M059J (cell line): ENCODE data around the gene BARX1. TPM values are rescaled to one million over a fixed set of nuclear protein-coding genes. Genes with fewer than 3 reads are reported as not detected.
"Not testable (repeated sequence)": the region's sequence is repeated elsewhere in the genome, so short reads cannot be mapped to it uniquely, and the experiment has no call there.

Source experiments
- DNase-seq: peaks from one replicate; pipeline ENCODE4 v3.0.0-alpha.2; 2012; ENCODE audit warnings: low read depth
- total RNA-seq: library from RNA; depleted of rRNA; stranded (reverse); fragments of >200 nt; shearing (Covaris generic); gene quantifications from 2 replicates; pipeline ENCODE4 v1.2.3, GENCODE V29; 2014

The BARX1 gene
- total RNA-seq, 1 experiment from 2014 or later = 0.69 TPM

DNA sequence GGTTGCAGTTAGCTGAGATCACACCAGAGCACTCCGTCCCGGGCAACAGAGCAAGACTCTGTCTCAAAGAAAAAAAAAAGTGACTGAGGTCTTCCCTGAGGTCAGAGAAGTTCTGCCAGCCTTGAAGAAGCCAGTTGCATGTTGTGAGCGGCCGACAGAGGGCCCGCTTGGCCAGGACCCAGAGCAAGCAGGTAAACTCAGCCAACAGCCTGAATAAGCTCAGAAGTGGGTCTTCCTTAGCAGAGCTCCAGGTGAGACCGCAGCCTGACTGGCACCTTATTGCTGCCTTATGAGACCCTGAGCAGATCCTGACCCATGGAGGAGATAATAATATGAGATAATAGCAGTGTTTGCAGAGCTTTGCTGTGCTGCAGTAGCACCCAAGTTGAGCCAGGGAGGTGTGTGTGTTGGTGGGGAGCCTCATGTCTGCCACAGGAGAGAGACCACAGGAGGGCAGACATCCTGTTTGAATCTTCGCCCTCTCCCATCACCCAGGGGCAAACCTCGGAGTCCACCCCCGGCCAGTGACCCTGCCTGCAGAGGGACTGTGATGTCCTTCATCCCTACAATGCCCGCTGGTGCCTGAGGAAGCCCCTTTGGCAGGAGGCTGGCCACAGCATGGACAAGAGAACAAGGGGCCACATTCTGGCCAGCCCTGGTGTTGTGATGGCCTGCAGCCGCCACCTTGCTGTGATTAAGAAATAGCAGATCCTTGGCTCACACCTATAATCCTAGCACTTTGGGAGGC is 10.8 kb upstream of the BARX1 start:
- no peak for DNase-seq

DNA sequence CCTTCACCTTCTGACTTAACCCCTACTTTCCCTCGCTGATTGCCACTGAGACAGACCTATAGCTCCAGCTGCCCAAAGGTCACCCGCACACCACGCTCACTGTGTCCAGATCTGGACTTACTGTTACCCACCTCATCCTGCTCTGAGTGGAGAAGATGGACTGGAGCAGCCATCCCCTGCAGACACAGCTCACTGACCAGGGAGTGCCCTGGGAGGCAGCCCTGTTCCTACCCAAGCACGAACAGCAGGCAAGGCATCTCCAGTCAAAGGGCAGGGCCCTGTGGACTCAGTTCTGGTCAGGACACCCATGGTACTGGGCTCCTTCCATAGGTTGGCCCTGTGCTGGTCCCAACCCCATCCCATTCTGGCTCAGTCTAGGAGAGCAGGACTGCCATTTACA is 9.5 kb upstream of the BARX1 start:
- DNase-seq = no peak

DNA sequence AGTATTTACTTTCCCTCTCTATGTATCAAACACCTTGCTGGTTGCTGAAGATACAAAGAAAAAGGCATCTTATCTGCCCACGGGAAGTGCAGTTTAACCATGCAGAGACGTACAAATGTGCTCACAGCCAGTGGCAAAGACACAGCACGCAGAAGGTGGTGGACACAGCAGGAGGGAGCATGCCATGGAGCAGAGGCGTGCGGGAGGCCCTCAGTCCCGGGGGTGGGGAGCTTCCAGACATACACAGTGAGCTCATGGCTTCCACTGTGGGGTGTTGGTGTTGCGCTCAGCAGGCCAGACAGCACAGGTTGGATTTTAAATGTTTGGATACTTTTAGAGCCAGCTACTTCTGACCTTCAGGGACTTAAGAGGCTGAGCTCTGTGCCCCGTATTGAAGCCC is 8.8 kb upstream of the BARX1 start:
- DNase-seq = no peak

DNA sequence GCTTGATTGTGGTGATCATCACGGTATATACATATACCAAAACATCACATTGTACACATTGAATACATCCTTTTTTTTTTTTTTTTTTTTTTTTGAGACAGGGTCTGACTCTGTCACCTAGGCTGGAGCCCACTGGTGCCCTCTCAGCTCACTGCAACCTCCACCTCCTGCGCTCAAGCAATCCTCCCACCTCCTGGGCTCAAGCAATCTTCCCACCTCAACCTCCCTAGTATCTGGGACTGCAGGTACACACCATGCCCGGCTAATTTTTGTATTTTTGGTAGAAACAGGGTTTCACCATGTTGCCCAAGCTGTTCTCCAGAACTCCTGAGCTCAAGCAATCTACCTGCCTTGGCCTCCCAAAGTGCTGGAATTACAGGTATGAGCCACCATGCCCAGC is 8.3 kb upstream of the BARX1 start:
- not testable (repeated sequence) for DNase-seq

DNA sequence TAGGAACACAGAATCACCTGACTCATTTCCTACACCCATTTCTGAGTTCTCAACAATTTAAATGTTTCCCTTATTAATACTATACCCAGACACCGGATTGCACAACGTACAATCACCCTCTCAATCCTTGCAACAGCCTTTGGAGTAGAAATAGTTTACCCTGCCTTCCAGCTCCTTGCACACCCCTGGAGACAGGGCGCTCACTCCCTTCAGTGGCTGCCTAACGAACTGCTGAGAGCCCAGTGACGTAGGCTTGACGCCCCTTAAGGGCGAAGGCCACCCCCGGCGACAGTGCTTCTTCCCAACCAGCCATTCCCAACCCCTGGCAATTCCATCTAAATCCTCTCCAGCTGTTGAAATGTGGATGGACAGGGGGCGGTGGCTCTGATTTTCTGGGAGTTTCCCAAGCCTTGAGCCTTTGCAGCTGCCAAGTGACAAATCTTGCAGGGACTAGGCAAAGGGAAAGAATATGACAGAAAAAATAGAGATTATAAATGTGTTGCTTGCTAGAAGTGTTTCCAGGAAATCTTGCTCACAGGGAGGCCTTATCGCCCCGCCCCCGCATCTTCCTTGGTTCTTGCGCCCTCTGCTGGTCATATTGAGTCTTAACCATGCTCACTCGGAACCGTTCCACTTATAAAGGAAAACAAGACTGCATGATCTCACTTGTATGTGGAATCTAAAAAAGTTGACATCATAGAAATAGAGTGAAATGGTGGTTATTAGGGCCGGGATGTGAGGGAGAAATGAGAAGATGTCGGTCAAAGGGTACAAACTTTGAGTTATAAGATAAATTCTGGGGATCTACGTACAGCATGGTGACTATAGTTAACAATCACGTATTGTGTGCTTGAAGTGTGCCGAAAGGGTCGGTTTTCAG is 7.6 kb upstream of the BARX1 start:
- DNase-seq = peak; percentile 81

GRCh38 chr9:93962017-93962416 is 6.9 kb upstream of the BARX1 start:
- DNase-seq = no peak

DNA sequence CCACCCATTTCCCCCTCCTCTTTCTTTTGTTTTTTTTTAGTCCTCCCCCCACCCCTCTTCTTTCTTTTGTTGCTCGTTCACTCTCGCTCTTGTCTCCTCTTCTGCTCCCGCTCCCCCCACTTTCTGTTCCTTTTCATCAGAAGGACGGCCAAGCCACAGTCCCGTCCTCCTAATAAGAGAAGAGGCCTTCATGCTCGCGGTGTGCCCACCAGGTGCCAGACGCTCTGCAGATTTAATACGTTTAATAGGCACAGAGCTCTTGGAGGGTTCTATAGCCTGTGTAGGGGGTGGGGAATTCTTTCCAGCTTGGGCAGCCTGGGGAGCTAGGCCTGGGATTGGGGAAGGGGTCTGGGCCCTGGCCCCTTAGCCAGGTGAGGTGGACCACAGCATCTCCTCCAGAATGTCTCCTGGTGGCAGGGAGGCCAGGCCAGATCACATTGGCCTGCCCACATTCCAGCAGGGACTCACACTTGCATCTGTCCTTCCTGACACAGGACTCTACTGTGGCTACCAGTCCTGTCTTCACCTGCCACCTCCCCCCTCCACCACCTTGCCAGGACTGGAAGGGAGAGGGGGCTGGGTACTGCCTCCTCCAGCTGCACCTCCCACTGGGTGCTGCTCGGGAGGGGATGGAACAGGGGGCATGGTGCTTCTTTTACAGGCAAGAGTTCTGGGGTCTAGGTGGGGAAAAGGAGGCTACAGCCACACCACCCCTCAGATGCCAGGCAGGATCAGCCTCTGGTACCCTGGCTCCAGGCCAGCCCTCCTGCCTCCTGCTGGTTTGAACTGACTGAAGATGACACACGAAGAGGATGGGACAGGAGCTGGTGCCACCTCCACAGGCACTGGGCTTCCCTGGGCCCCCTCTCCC is 6.1 kb upstream of the BARX1 start:
- DNase-seq = no peak

DNA sequence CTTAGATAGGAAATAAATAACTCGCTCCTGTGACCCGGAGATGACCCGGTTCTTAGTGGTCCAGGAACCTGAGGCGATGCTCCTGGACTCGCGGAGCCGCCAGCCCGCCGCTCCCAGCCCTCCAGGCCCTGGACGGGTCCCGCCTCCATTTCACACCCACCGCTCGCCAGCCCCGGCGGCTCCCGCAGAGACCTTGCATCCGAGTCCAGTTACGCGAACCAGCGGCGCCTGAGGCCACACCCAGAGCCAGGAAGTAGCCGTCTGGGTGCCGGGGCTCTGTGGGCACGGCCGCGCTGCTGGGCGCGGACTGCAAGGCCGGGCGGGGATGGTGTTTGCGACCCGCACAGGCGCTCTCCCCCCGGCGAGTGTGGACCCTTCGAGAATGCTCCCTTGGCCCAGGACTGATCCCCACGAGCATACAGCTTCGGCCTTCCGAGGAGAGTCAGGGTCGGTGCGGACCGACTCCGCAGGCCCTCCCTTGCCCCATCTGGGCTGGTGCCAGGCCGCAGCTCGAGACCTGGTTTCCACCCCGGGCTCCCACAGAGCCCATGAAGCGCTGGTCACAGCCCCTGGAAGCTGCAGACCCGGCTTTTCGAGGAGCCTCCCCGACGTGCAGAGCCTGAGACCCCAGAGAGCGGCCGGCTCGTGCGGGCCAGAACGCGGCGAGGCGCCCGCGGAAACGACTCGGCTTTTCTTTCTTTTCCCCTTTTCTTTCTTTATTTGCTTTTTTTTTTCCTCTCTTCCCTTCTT is 5.2 kb upstream of the BARX1 start:
- DNase-seq = no peak

DNA sequence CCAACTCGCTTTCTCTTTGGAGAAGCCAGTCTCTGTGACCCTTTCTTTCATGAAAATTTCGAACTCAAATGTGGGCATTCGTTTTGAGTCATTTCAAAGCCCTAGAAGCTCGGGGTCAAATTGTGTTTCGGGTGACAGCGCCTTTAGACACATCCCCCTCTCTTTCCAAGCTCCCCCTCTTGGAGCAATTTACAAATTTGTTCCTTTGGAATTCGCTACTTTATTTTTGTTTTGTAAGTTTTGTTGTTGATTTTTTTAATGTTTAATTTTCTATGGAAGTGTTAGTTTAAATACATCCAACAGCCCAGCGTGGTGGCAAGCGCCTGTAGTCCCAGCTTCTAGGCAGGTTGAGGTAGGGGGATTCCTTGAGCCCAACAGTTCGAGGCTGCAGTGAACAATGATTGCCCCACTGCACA is 4.6 kb upstream of the BARX1 start:
- DNase-seq = no peak

DNA sequence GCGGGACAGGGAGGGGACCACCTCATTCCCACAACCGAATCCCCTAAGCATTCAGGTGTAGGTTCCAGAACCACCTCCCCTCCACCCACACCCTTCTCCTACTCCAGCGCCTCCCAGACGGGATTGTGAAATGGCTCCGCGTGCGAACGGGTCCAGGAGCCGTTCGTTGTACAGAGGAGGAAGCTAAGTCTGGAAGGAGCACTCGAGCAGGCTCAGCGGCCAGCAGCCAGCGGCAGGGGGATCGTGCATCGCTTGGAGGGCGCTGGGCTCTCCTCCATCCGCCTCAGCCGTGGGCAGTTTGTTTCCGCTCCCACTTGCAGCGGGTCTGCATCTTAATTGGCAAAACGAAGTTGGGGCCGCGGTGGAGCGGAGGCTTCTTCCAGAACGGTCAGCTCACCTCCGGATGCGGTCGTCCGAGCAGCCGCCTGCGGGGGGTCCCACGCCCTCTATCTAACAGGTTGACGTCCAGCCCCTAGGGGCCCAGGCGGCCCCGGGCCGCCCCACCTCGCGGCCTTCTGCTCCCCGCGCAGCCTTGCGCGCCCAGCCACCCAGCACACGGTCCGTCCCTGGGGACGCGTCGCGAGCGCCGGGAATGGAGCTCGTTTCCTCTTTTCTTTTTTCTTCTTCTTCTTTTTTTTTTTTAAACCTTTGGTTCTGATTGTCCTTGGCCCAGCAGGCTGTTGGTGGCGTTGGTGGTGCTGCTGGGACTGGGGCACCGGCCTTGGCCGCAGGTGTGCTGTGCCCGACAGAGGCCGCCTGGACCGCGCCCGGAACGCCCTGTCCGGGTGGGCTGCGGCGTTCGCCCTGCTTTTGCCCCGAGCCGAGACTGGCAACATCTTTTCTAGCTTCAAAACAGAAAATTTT is 3.9 kb upstream of the BARX1 start:
- DNase-seq = peak; percentile 36

- DNase-seq = no peak
These were observed 3.1 kb upstream of the BARX1 start for GRCh38 chr9:93958121-93958818.

DNA sequence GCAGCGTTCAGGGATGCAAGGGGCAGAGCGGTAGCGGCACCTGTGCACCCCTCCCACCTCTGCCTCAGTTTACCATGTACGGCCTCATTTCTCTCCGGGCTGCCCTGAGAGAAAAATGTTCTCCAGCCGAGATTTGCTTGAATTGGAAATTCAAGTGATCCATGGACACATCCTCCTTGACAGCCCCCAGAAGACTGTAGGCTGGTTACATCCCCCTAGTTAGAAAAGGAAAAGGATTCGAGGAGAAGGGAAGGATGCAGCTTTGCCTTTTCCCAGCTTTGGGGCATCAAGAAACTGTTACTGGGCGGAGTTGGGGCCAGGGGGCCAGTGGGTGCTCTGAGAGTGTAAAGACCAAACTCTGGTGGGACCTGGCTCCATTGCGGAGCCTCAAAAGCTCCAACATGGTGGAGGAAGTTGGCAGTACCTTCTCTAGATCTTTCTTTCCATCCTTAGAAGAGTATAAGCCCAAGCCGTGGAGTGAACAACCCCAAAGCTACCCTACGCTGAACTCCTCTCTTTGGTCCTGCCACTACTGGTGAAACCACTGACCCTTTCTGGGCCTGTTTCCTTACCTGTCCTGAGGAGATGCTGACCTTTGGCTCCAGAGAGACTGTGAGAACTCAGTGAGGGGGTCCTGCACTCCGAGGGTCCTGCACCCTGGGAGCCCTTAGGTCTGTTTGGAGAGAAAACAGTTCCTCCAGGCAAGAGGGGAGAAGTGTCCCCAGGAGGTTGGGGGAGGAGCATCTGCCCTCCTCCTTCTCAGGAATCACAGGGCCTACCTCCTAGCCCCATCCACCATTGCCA is 1.0 kb upstream of the BARX1 start:
- DNase-seq = no peak

- no peak for DNase-seq
These were observed 607 bp downstream of the BARX1 start for GRCh38 chr9:93954434-93955061.

DNA sequence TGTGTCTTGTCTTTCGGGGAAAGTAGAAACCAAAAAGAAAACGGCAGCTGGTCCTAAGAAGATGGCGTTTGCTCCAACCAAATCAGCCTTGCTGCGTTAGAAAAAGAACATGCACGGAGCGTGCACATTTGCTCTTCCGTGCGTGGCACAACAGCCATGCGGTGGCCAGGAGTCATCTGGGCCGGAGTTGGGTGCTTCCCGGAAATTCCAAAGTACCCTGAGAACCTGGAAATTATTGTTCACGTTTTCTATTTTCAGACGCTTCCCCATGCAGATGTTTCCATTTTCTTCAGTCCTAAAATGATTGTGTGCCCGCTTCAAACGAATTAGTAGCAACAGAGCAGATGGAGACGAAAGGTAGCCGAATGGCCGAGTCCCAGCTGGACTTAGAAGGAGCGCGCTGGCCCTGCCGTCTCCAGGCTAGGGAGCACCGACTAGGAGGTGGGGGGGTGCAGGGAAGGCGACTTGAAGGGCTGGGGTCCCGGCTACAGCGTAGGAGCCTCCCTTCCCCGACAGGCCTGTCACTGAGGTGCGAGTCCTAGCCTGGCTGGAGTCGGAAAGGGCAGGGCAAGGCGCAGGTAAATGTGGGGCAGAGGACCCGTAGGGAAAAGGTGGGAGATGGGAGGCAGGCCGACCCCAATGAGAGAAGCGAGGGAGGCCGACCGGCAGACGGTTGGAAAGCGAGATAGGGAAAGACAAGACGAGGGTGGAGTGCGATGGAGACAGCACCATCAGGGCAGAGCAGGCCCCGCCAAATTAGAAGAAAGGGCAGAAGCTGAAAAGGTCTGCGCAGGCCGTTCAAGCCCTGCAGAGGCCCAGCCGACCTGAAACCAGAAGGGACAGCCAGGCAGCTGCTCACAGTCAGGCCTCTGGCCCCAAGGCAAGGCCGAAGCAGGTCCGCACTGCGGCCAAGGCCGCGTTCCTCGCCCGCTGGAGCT is 1.4 kb downstream of the BARX1 start:
- no peak for DNase-seq

GRCh38 chr9:93952784-93953495 is 2.2 kb downstream of the BARX1 start:
- DNase-seq = no peak

GRCh38 chr9:93952119-93952783 is 2.9 kb downstream of the BARX1 start:
- no peak for DNase-seq
